Measurements from ENCODE around the gene PDCL2. TPM values are rescaled to one million over a fixed set of nuclear protein-coding genes. Genes with fewer than 3 reads are reported as not detected.

The PDCL2 gene
- total RNA-seq, 1 experiment from 2014 or later = not detected

GRCh38 chr4:55612341-55612740 is 20.3 kb upstream of the PDCL2 start:
- Histone ChIP-seq H3K27me3 (replicated peaks; ENCODE audit: insufficient read depth, low read depth, low read length, poor library complexity) (no peaks in the 10 kb centered on the region), H3K36me3 (ENCODE audit: insufficient read depth, low read length, poor library complexity, severe bottlenecking) (no peaks in the 10 kb centered on the region), H3K4me3 (ENCODE audit: low read depth, low read length, poor library complexity, severe bottlenecking) (no peak overlapping the region), H3K27ac (ENCODE audit: low read depth, low read length, poor library complexity, severe bottlenecking) (no peak overlapping the region), H3K9me3 (ENCODE audit: low read depth, low read length, poor library complexity, severe bottlenecking) (no peaks in the 10 kb centered on the region), H3K4me1 (ENCODE audit: insufficient read depth, low read length, poor library complexity, severe bottlenecking) (no peaks in the 10 kb centered on the region)
- CTCF ChIA-PET = no interaction called here
- POLR2A ChIA-PET (ENCODE audit: low non-redundant PET) = no interaction called here
- DNase-seq (ENCODE audit: low spot score) = no peak
- no peak for TF ChIP-seq EZH2 (IDR thresholded peaks at IDR 0.05; ENCODE audit: borderline replicate concordance, low read depth, low read length, poor library complexity, severe bottlenecking)
- no peak for TF ChIP-seq CTCF (conservative IDR thresholded peaks at IDR 0.05; ENCODE audit: low read depth, low read length)
- BruUV-seq (replicated peaks) = no TSS peak
- intact Hi-C loops (cut with micrococcal nuclease; ENCODE audit: unreplicated experiment) = no loop called here

DNA sequence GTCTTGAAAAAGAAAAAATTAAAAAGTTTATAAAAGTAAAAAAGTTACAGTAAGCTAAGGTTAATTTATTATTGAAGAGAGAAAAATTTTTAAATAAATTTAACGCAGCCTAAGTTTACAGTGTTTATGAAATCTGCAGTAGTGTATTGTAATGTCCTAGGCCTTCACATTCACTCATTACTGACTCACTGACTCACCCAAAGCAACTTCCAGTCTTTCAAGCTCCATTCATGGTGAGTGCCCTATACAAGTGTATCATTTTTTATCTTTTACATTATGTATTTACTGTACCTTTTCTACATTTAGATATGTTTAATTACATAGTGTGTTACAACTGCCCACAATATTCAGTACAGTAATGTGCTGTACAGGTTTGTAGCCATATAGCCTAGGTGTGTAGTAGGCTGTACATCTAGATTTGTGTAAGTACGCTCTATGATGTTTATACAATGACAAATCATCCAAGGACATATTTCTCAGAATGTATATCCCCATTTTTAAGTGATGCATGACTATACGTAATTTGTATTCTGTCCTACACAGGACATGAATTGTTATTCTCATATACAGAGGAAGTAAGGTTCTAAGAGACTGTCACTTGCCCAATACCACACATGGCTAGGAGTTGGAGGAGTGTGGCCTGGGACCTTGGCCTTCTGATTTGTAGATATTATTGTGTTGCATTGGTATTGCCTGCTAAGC is 19.5 kb upstream of the PDCL2 start:
- Histone ChIP-seq H3K9me3 (ENCODE audit: low read depth, low read length, poor library complexity, severe bottlenecking) (no peaks in the 10 kb centered on the region), H3K4me3 (ENCODE audit: low read depth, low read length, poor library complexity, severe bottlenecking) (no peak overlapping the region), H3K27me3 (replicated peaks; ENCODE audit: insufficient read depth, low read depth, low read length, poor library complexity) (no peaks in the 10 kb centered on the region), H3K36me3 (ENCODE audit: insufficient read depth, low read length, poor library complexity, severe bottlenecking) (no peaks in the 10 kb centered on the region), H3K27ac (ENCODE audit: low read depth, low read length, poor library complexity, severe bottlenecking) (no peak overlapping the region), H3K4me1 (ENCODE audit: insufficient read depth, low read length, poor library complexity, severe bottlenecking) (no peaks in the 10 kb centered on the region)
- CTCF ChIA-PET = no interaction called here
- BruUV-seq (replicated peaks) = no TSS peak
- POLR2A ChIA-PET (ENCODE audit: low non-redundant PET) = no interaction called here
- intact Hi-C loops (cut with micrococcal nuclease; ENCODE audit: unreplicated experiment) = no loop called here
- DNase-seq (ENCODE audit: low spot score) = no peak
- no peak for TF ChIP-seq EZH2 (IDR thresholded peaks at IDR 0.05; ENCODE audit: borderline replicate concordance, low read depth, low read length, poor library complexity, severe bottlenecking)
- no peak for TF ChIP-seq CTCF (conservative IDR thresholded peaks at IDR 0.05; ENCODE audit: low read depth, low read length)

DNA sequence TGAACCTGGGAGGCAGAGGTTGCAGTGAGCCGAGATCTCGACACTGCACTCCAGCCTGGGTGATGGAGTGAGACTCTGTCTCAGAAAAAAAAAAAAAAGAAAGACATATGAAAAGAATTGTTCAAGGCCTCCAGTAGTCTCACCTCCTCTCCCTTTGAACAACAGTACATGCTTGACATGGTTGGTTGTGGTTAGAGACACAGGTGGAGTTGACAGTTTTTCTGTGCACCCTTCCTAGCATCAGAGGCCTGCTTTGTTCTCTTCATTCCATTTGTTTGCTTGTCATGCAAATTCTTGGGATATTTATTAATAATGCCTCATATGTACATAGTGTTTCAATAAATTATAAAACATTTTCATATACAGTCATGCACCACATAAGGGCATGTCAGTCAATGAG is 18.3 kb upstream of the PDCL2 start:
- intact Hi-C loops (cut with micrococcal nuclease; ENCODE audit: unreplicated experiment) = no loop called here
- ChIA-PET CTCF (no interaction called here), POLR2A (ENCODE audit: low non-redundant PET) (no interaction called here)

More for the DNA sequence above, 18.3 kb upstream of the PDCL2 start:
- Histone ChIP-seq H3K4me3 (ENCODE audit: low read depth, low read length, poor library complexity, severe bottlenecking) (no peak overlapping the region), H3K27me3 (replicated peaks; ENCODE audit: insufficient read depth, low read depth, low read length, poor library complexity) (no peaks in the 10 kb centered on the region), H3K36me3 (ENCODE audit: insufficient read depth, low read length, poor library complexity, severe bottlenecking) (no peaks in the 10 kb centered on the region), H3K27ac (ENCODE audit: low read depth, low read length, poor library complexity, severe bottlenecking) (no peak overlapping the region), H3K4me1 (ENCODE audit: insufficient read depth, low read length, poor library complexity, severe bottlenecking) (no peaks in the 10 kb centered on the region), H3K9me3 (ENCODE audit: low read depth, low read length, poor library complexity, severe bottlenecking) (no peaks in the 10 kb centered on the region)
- no peak for DNase-seq (ENCODE audit: low spot score)
- BruUV-seq (replicated peaks) = no TSS peak
- TF ChIP-seq EZH2 (IDR thresholded peaks at IDR 0.05; ENCODE audit: borderline replicate concordance, low read depth, low read length, poor library complexity, severe bottlenecking) (no peak), CTCF (conservative IDR thresholded peaks at IDR 0.05; ENCODE audit: low read depth, low read length) (no peak)

Measured in A673 (cell line).